Fibroblast of lung (primary cell): Measurements from ENCODE around the gene MRAS.

ENCODE experiments used
- CTCF ChIP-seq, 2 donors: IDR thresholded peaks in 1 of 2; conservative IDR thresholded peaks in 1 of 2; 1 replicate in 1 of 2; 2 replicates in 1 of 2; pipeline ENCODE4 v1.5.1; 2011 to 2012; ENCODE audit warnings: low read length in 2 of 2, control low read depth in 1 of 2, inconsistent platforms in 1 of 2, low read depth in 1 of 2, mild to moderate bottlenecking in 1 of 2
- EZH2 ChIP-seq: IDR thresholded peaks from 2 replicates; pipeline ENCODE4 v1.5.1; 2012; ENCODE audit warnings: low read length, control low read depth, mild to moderate bottlenecking; ENCODE audit errors: missing control alignments

DNA sequence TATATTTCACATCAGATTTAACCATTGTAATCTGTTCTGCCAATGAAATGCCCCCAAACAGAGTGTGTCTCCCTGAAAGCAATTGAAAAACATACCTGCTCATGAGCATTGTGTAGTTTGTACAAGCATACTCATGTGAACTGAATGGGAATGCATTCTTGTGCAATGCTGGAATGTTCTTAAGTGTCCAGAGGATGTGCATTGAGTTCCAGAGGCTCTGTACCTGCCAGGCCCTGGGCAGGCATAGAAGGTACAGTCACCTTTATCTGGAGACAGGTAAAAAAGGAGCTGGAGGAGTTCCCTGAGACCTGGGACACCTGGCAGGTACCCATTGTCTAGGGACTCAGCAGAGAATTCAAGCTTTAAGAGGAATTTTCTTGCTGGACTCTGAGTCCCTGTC is 2.8 kb downstream of the MRAS start:
- TF ChIP-seq CTCF (conservative IDR thresholded peaks at IDR 0.05 in 1 of 2, IDR thresholded peaks at IDR 0.05 in 1 of 2; ENCODE audit: low read depth in 1 of 2, low read length in 2 of 2) (no peak), EZH2 (no peak)
